Prostate gland (tissue), 2 donors: ENCODE measurements around the gene ZNF839.

ENCODE experiments used
- POLR2A ChIP-seq: fragments of 450-650 bp; IDR thresholded peaks from one replicate; pipeline ENCODE4 v1.6.1; 2016; ENCODE audit warnings: antibody characterized with exemption, mild to moderate bottlenecking
- TF ChIP-seq, protein P1 (sequence below), 4 experiments: fragments of 200-600 bp in 2 of 4; fragments of 450-650 bp in 2 of 4; sonication (generic) in 2 of 4; IDR thresholded peaks; 1 replicate in 3 of 4; 2 replicates in 1 of 4; pipeline ENCODE4 v1.5.1; 2016 to 2019; ENCODE audit warnings: antibody characterized with exemption in 4 of 4, mild to moderate bottlenecking in 2 of 4, moderate library complexity in 2 of 4

DNA sequence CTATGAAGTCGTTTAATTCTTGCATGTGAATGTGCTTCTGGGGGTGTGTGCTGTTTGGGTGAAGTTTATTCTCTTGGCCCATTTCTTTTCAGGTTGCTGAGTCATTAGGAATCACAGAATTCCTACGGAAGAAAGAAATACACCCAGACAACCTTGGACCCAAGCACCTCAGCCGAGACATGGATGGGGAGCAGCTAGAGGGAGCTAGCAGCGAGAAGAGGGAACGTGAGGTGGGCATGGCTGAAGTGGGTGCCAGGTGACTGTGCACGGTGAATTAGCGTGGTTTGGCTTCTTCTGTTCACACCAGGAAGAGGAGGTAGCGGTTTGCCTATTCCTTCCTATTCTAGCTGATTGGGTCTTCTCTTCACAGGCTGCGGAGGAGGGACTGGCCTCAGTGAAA lies 19.2 kb downstream of the ZNF839 start:
- TF ChIP-seq, protein P1, sequence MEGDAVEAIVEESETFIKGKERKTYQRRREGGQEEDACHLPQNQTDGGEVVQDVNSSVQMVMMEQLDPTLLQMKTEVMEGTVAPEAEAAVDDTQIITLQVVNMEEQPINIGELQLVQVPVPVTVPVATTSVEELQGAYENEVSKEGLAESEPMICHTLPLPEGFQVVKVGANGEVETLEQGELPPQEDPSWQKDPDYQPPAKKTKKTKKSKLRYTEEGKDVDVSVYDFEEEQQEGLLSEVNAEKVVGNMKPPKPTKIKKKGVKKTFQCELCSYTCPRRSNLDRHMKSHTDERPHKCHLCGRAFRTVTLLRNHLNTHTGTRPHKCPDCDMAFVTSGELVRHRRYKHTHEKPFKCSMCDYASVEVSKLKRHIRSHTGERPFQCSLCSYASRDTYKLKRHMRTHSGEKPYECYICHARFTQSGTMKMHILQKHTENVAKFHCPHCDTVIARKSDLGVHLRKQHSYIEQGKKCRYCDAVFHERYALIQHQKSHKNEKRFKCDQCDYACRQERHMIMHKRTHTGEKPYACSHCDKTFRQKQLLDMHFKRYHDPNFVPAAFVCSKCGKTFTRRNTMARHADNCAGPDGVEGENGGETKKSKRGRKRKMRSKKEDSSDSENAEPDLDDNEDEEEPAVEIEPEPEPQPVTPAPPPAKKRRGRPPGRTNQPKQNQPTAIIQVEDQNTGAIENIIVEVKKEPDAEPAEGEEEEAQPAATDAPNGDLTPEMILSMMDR (IDR thresholded peaks at IDR 0.05): no peak
- TF ChIP-seq POLR2A: no peak
